Fibroblast of lung (primary cell): Measurements from ENCODE around the gene ASXL2.

Experiments
- CTCF ChIP-seq, 2 donors: IDR thresholded peaks in 1 of 2; conservative IDR thresholded peaks in 1 of 2; 1 replicate in 1 of 2; 2 replicates in 1 of 2; pipeline ENCODE4 v1.5.1; 2011 to 2012; ENCODE audit warnings: low read length in 2 of 2, control low read depth in 1 of 2, inconsistent platforms in 1 of 2, low read depth in 1 of 2, mild to moderate bottlenecking in 1 of 2
- EZH2 ChIP-seq: IDR thresholded peaks from 2 replicates; pipeline ENCODE4 v1.5.1; 2012; ENCODE audit warnings: low read length, control low read depth, mild to moderate bottlenecking; ENCODE audit errors: missing control alignments

- no peak for TF ChIP-seq CTCF (conservative IDR thresholded peaks at IDR 0.05 in 1 of 2, IDR thresholded peaks at IDR 0.05 in 1 of 2; ENCODE audit: low read depth in 1 of 2, low read length in 2 of 2)
- TF ChIP-seq EZH2, result no peak
Observed at GRCh38 chr2:25838152-25838756, 40.0 kb downstream of the ASXL2 start.
